Stimulated activated effector memory CD8-positive, alpha-beta T cell treated with anti-CD3 and anti-CD28 coated beads, Interleukin-12 subunit alpha, Interleukin-12 subunit beta, amount 100 ng/mL, for 72 hours (primary cell): ENCODE data around the gene TSPO.

Source experiments
- ATAC-seq: fragments of 150-1000 bp; cut with Tn5 transposase; 2 replicates; pipeline ENCODE4 v1.10.0; 2021
- DNase-seq, 2 donors: peaks; one replicate each; pipeline ENCODE4 v3.0.0; 2021 to 2022; ENCODE audit warnings: low spot score in 2 of 2
- H3K27ac Mint-ChIP-seq: one replicate; pipeline ENCODE4 v1.8.0; 2022; ENCODE audit warnings: mild to moderate bottlenecking, mixed read lengths
- H3K36me3 Mint-ChIP-seq: one replicate; pipeline ENCODE4 v1.8.0; 2022; ENCODE audit warnings: mild to moderate bottlenecking, mixed read lengths
- H3K4me1 Mint-ChIP-seq: one replicate; pipeline ENCODE4 v1.8.0; 2022; ENCODE audit warnings: mixed read lengths
- H3K4me3 Mint-ChIP-seq: one replicate; pipeline ENCODE4 v1.8.0; 2022; ENCODE audit warnings: mild to moderate bottlenecking, mixed read lengths
- H3K9me3 Mint-ChIP-seq: one replicate; pipeline ENCODE4 v1.8.0; 2022; ENCODE audit warnings: mixed read lengths

Gene TSPO

GRCh38 chr22:43207849-43208702 lies 56.7 kb downstream of the TSPO start:
- Mint-ChIP-seq H3K4me1 (peaks cover 17% of the 10 kb centered on the region), H3K4me3 (no peak overlapping the region), H3K9me3 (peaks cover 3% of the 10 kb centered on the region), H3K36me3 (peaks cover 14% of the 10 kb centered on the region), H3K27ac (peak overlapping the region; percentile 15)
- DNase-seq (no peak), ATAC-seq (no peak)

- peaks cover 17% of the 10 kb centered on the region for H3K4me1 Mint-ChIP-seq
- H3K27ac Mint-ChIP-seq = peak overlapping the region; percentile 15
- H3K4me3 Mint-ChIP-seq = no peak overlapping the region
- peaks cover 3% of the 10 kb centered on the region for H3K9me3 Mint-ChIP-seq
- ATAC-seq (no peak), DNase-seq (no peak)
- H3K36me3 Mint-ChIP-seq = peaks cover 14% of the 10 kb centered on the region
Measured at GRCh38 chr22:43208703-43209522, 57.6 kb downstream of the TSPO start.

GRCh38 chr22:43209523-43209890 lies 58.1 kb downstream of the TSPO start:
- no peak overlapping the region for H3K27ac Mint-ChIP-seq
- peaks cover 3% of the 10 kb centered on the region for H3K9me3 Mint-ChIP-seq
- no peak overlapping the region for H3K4me3 Mint-ChIP-seq
- H3K4me1 Mint-ChIP-seq = peaks cover 17% of the 10 kb centered on the region
- no peak for DNase-seq
- no peak for ATAC-seq
- peaks cover 14% of the 10 kb centered on the region for H3K36me3 Mint-ChIP-seq

GRCh38 chr22:43209971-43210370 lies 58.6 kb downstream of the TSPO start:
- Mint-ChIP-seq H3K36me3 (peaks cover 14% of the 10 kb centered on the region), H3K27ac (no peak overlapping the region), H3K9me3 (peaks cover 3% of the 10 kb centered on the region), H3K4me3 (no peak overlapping the region), H3K4me1 (peaks cover 17% of the 10 kb centered on the region)
- ATAC-seq (no peak), DNase-seq (no peak)

- Mint-ChIP-seq H3K27ac (no peak overlapping the region), H3K4me1 (peaks cover 16% of the 10 kb centered on the region), H3K36me3 (peaks cover 6% of the 10 kb centered on the region), H3K9me3 (peaks cover 3% of the 10 kb centered on the region), H3K4me3 (no peak overlapping the region)
- no peak for DNase-seq
- no peak for ATAC-seq
Measured at GRCh38 chr22:43210631-43211515, 59.5 kb downstream of the TSPO start.

GRCh38 chr22:43211941-43212433 lies 60.6 kb downstream of the TSPO start:
- DNase-seq = no peak
- Mint-ChIP-seq H3K4me1 (peaks cover 6% of the 10 kb centered on the region), H3K36me3 (no peaks in the 10 kb centered on the region), H3K27ac (no peak overlapping the region), H3K9me3 (no peaks in the 10 kb centered on the region), H3K4me3 (no peak overlapping the region)
- ATAC-seq = no peak

GRCh38 chr22:43212434-43212952 lies 61.1 kb downstream of the TSPO start:
- no peak for DNase-seq
- Mint-ChIP-seq H3K27ac (no peak overlapping the region), H3K4me3 (no peak overlapping the region), H3K9me3 (no peaks in the 10 kb centered on the region), H3K36me3 (no peaks in the 10 kb centered on the region), H3K4me1 (peaks cover 5% of the 10 kb centered on the region)
- ATAC-seq = no peak
